M059J (cell line): ENCODE measurements around the gene KIF25. TPM values are rescaled to one million over a fixed set of nuclear protein-coding genes. Genes with fewer than 3 reads are reported as not detected.

ENCODE experiments used
- DNase-seq: peaks from one replicate; pipeline ENCODE4 v3.0.0-alpha.2; 2012; ENCODE audit warnings: low read depth
- total RNA-seq: library from RNA; depleted of rRNA; stranded (reverse); fragments of >200 nt; shearing (Covaris generic); gene quantifications from 2 replicates; pipeline ENCODE4 v1.2.3, GENCODE V29; 2014

KIF25 gene
- total RNA-seq, 1 experiment from 2014 or later = not detected

- peak; percentile 68 for DNase-seq
Measured at GRCh38 chr6:168035661-168036545, 38.4 kb downstream of the KIF25 start.

GRCh38 chr6:168037242-168037641, 39.8 kb downstream of the KIF25 start:
- DNase-seq = no peak

GRCh38 chr6:168037856-168038255, 40.4 kb downstream of the KIF25 start:
- DNase-seq = no peak

GRCh38 chr6:168038576-168039140, 41.2 kb downstream of the KIF25 start:
- DNase-seq = no peak

- no peak for DNase-seq
Measured at GRCh38 chr6:168039301-168039700, 41.8 kb downstream of the KIF25 start.

GRCh38 chr6:168039849-168040248, 42.4 kb downstream of the KIF25 start:
- DNase-seq = no peak

GRCh38 chr6:168040856-168041496, 43.5 kb downstream of the KIF25 start:
- no peak for DNase-seq

- DNase-seq = no peak
Measured at GRCh38 chr6:168041928-168042327, 44.5 kb downstream of the KIF25 start.

- no peak for DNase-seq
Measured at GRCh38 chr6:168042426-168043192, 45.1 kb downstream of the KIF25 start.

GRCh38 chr6:168043193-168043847, 45.8 kb downstream of the KIF25 start:
- DNase-seq = no peak

- DNase-seq = no peak
Measured at GRCh38 chr6:168043848-168044415, 46.5 kb downstream of the KIF25 start.

GRCh38 chr6:168044521-168045130, 47.2 kb downstream of the KIF25 start:
- no peak for DNase-seq

GRCh38 chr6:168045141-168045691, 47.7 kb downstream of the KIF25 start:
- DNase-seq = no peak

GRCh38 chr6:168045706-168046620, 48.5 kb downstream of the KIF25 start:
- DNase-seq = no peak

GRCh38 chr6:168046696-168047095, 49.2 kb downstream of the KIF25 start:
- DNase-seq = no peak

GRCh38 chr6:168047841-168048723, 50.6 kb downstream of the KIF25 start:
- DNase-seq = no peak

GRCh38 chr6:168048724-168049025, 51.2 kb downstream of the KIF25 start:
- no peak for DNase-seq

GRCh38 chr6:168049277-168049676, 51.8 kb downstream of the KIF25 start:
- DNase-seq = no peak
